ENCODE data around the gene NR2F1-AS1.
"Not testable (repeated sequence)": the region's sequence is repeated elsewhere in the genome, so short reads cannot be mapped to it uniquely, and the experiment has no call there.

The NR2F1-AS1 gene

GRCh38 chr5:93575461-93576414, 5.3 kb downstream of the NR2F1-AS1 start:
- DNase-seq, result no peak

- no peak for DNase-seq
These were observed 6.3 kb downstream of the NR2F1-AS1 start for GRCh38 chr5:93574491-93575305.

GRCh38 chr5:93573354-93574351, 7.4 kb downstream of the NR2F1-AS1 start:
- no peak for DNase-seq

DNA sequence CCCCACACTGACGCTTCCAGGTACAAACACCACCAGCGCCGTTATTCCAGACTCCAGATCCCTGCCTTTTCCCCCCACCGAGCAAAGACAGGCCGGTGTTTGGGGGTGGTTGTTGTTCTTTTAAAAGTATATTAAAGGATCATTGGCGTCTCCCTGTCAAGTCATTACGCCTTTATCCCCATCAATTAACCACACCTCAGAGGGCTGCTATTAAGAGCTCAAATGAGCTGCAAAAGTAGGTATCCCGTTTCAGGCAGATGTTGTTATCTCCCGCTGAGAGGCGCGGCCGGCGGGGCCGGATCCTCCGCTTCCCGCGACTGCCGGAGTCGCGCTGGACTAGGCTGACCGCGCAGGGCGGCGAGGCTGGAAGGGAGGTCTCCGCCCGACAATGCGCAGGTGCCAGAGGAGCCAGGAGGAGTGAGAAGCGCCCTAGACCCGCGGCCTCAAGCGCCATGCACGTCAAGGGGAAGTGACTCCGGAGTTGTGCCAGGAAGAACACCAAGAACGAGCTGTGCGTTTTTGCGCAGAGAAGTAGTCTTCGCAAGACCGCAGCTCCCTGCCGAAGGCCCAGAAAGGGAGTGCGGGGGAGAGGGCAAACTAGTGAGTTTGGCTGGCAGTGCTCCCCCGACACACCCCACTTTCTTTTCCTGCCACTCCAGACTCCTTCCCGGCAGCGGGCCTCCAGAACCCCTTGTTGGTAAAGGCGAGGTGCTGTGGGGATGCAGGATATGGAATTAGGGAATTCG, 8.2 kb downstream of the NR2F1-AS1 start:
- no peak for DNase-seq

DNA sequence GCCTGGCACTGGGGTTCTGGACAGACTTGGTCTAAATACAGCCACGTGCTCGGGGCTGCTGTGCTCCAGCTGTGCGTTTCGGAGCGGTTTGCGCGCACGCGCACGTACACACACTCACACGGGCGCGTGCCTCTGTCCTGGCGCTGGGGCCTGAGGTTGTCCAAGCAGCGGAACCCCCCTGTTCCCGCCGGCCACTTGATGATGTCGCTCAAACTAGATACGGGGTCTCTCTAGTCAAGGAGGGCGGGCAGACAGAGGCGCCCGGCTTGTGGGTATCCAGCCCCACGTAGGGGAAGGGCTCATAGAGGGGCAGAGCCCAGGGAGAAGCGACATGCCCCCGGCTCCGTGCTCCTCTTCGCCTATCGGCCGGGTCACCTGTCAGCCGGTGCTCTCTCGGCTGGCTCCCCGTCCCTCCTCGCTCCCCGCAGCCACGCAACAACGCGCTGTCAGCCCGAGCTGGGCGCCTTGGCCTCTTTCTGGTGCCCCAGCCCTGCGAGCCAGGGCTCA, 8.9 kb downstream of the NR2F1-AS1 start:
- DNase-seq, result no peak

DNA sequence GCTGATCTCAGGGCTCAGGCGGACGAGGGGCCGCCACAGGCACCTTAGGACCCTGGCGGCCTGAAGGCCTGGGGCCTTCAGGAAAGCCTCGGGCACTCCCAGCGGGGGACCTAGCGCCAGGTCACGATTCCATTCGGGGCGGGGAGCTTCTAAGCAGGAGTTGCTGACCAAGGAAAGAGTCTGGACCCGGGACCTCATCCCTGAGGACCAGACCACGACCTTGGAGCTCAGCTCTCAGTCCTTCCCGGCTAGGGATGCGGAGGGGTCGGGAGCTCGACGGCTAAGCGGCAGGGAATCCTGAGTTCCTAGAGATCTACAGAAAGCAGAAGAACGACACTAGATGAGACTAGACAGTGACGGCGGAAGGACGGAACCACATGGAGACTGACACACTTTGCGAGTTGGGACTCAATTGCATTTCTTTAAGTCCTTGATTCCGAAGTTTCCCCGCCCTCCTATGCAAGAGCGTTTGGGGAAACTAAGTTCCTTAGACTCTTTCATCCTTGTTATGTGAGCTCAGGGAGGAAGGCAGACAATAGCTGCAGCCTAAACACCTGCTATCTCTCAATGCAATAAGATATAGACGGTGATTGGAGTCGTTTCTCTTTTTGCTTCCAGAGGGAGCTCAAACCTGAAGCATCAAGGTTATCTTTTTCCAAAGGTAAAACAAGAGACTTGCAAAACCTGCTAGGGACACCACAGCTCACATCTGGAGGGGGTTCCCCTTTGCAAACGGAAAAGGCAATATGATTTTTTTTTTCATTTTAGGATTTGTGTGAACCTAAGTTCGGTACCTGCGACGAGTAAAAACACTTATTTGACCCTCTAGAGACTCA, 9.7 kb downstream of the NR2F1-AS1 start:
- no peak for DNase-seq

DNA sequence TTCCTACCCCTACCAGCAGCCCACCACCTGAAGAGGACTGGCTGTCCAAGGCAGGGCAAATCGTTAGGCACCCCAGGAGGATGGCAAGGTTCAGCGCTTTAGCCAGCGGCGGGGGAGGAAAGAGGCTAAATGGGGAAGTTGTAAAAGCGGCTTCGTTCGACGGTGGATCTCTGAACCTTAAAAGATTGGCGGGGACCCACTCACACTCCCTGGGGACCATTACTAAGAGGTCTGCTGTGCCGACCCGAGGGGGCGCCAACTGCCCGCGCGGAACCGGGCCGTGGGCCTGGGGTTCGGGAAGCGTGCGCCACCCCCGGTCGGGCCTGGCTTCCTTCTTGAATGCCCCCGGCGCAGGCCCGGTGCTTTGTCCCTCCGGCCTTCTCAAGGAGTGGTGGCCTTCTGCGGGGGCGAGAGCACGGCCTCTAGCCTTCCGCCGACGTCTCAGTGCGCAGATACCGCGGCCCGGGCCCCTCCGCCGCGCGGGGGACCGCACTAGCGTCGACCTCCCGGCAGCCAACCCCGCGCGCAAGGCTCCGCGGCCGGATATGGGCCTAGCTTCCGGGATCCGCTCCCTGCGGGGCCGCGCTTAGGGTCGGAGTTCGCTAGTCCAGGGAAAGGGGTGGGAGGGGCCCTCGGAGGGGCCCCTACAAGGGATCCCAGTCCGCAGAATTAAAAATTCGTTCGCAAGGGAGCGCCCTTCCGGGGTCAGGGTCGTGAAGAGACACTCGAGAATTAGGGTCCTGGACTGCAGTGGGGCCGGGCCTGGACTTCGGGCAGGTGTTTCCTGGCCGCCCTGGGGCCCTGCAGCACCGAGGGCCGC, 10.5 kb downstream of the NR2F1-AS1 start:
- DNase-seq, result no peak

- no peak for DNase-seq
These were observed 11.5 kb downstream of the NR2F1-AS1 start for GRCh38 chr5:93569300-93570160.

DNA sequence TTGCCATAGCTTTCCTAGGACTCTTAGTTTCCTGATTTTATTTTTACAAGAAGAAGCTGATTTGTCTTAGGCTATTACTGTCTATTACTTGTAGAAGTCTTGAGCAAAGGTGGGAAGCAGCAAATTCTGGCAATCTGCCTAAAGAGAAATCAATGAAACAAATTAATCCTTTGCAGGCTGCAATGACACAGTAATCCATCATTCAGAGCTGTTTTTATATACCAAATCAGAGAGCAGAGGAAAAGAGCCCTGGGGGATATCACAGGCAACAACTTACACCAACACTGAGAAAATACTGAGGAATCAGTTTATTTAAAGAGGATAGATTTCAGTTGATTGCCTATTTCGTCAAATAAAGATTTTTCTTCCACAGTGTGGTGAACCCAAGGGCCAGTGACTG, 13.6 kb downstream of the NR2F1-AS1 start:
- no peak for DNase-seq

- DNase-seq, result no peak
These were observed 14.9 kb downstream of the NR2F1-AS1 start for GRCh38 chr5:93566091-93566490.

- DNase-seq, result no peak
These were observed 23.9 kb downstream of the NR2F1-AS1 start for GRCh38 chr5:93557021-93557604.

GRCh38 chr5:93549594-93549993, 31.4 kb downstream of the NR2F1-AS1 start:
- DNase-seq, result not testable (repeated sequence)

DNA sequence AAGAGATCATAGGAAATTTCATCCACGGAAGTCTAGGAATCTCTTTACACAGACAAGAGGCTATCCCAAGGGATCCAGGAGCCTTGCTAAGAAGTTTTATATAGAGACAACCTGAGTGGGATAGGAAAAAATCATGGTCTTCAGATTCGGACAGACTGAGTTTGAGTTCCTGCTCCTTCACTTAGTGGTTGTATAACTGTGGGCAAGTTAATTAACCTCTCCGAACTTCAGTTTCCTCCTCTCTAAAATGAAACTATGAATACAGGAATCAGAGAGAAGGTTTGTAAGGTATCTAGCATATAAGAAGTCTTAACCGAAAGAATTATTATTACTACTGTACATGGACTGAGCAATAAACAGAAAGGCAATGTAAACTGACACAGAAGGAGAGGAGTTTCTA, 35.1 kb downstream of the NR2F1-AS1 start:
- no peak for DNase-seq

GRCh38 chr5:93532370-93532769, 48.6 kb downstream of the NR2F1-AS1 start:
- DNase-seq, result no peak

DNA sequence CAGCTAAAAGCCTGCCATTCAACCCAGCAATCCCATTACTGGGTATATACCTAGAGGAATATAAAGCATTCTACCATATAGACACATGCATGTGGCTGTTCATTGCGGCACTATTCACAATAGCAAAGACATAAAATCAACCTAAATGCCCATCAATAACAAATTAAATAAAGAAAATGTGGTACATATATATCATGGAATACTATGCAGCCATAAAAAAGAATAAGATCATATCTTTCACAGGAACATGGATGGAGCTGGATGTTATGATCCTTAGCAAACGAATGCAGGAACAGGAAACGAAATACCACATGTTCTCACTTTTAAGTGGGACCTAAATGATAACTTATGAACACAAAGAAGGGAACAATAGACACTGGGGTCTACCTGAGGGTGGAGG, 59.2 kb downstream of the NR2F1-AS1 start:
- DNase-seq, result not testable (repeated sequence)

- no peak for DNase-seq
These were observed 61.3 kb downstream of the NR2F1-AS1 start for GRCh38 chr5:93519740-93520139.

- no peak for DNase-seq
These were observed 63.2 kb downstream of the NR2F1-AS1 start for GRCh38 chr5:93517828-93518227.

GRCh38 chr5:93513298-93513697, 67.7 kb downstream of the NR2F1-AS1 start:
- no peak for DNase-seq

Data from activated CD4-positive, alpha-beta T cell treated with anti-CD3 and anti-CD28 coated beads for 4 hours (primary cell).